AG09309 (cell line): ENCODE results near the gene ADAMTS2.

Experiments used
- DNase-seq: peaks from one replicate; pipeline ENCODE4 v3.0.0-alpha.2; 2010; ENCODE audit warnings: low read depth
- H3K4me3 ChIP-seq: 2 replicates; pipeline ENCODE4 v1.5.1; 2011; ENCODE audit warnings: mild to moderate bottlenecking, low read depth, low read length, moderate library complexity; ENCODE audit not compliant: control insufficient read depth
- CTCF ChIP-seq: IDR thresholded peaks from 2 replicates; pipeline ENCODE4 v1.5.1; 2011; ENCODE audit warnings: mild to moderate bottlenecking, low read depth, low read length, inconsistent platforms; ENCODE audit not compliant: insufficient read depth, control insufficient read depth; ENCODE audit errors: missing control alignments

The ADAMTS2 gene

GRCh38 chr5:179207470-179207869 is 137.8 kb downstream of the ADAMTS2 start:
- TF ChIP-seq CTCF, result no peak
- no peak overlapping the region for H3K4me3 ChIP-seq
- DNase-seq, result no peak

GRCh38 chr5:179206366-179206765 is 138.9 kb downstream of the ADAMTS2 start:
- H3K4me3 ChIP-seq, result no peak overlapping the region
- DNase-seq, result no peak
- TF ChIP-seq CTCF, result no peak

GRCh38 chr5:179205277-179205676 is 140.0 kb downstream of the ADAMTS2 start:
- TF ChIP-seq CTCF, result no peak
- DNase-seq, result no peak
- H3K4me3 ChIP-seq, result no peak overlapping the region

- DNase-seq, result no peak
- TF ChIP-seq CTCF, result no peak
Measured at GRCh38 chr5:179204572-179204971, 140.7 kb downstream of the ADAMTS2 start.

GRCh38 chr5:179203248-179203647 is 142.0 kb downstream of the ADAMTS2 start:
- TF ChIP-seq CTCF, result no peak
- H3K4me3 ChIP-seq, result no peak overlapping the region
- no peak for DNase-seq

More at GRCh38 chr5:179204572-179204971, 140.7 kb downstream of the ADAMTS2 start:
- no peak overlapping the region for H3K4me3 ChIP-seq

- no peak for DNase-seq
- no peak for TF ChIP-seq CTCF
- H3K4me3 ChIP-seq, result no peak overlapping the region
Measured at GRCh38 chr5:179201986-179202385, 143.3 kb downstream of the ADAMTS2 start.

- TF ChIP-seq CTCF, result no peak
- no peak overlapping the region for H3K4me3 ChIP-seq
- no peak for DNase-seq
Measured at GRCh38 chr5:179199246-179199645, 146.0 kb downstream of the ADAMTS2 start.
